OCI-LY1 (cell line): Measurements from ENCODE around the gene SLC22A1.

Experiments
- CTCF ChIP-seq: fragments of 200-600 bp; sonication (generic), shearing (Covaris generic); IDR thresholded peaks from 2 replicates; pipeline ENCODE4 v1.5.1; 2017; ENCODE audit warnings: mild to moderate bottlenecking, antibody characterized with exemption, low read length, moderate library complexity, mixed read lengths
- EZH2 ChIP-seq: fragments of 200-600 bp; sonication (generic), shearing (Covaris generic); IDR thresholded peaks from 2 replicates; pipeline ENCODE4 v1.8.0; 2017; ENCODE audit warnings: borderline replicate concordance, mixed run types, mild to moderate bottlenecking, antibody characterized with exemption, low read length, moderate library complexity, mixed read lengths

- TF ChIP-seq CTCF (no peak), EZH2 (no peak)
Measured at GRCh38 chr6:160084198-160084776, 37.3 kb upstream of the SLC22A1 start.
